Measurements from ENCODE around the gene DNAJC16.
"Not testable (repeated sequence)": the region's sequence is repeated elsewhere in the genome, so short reads cannot be mapped to it uniquely, and the experiment has no call there.

Gene DNAJC16

DNA sequence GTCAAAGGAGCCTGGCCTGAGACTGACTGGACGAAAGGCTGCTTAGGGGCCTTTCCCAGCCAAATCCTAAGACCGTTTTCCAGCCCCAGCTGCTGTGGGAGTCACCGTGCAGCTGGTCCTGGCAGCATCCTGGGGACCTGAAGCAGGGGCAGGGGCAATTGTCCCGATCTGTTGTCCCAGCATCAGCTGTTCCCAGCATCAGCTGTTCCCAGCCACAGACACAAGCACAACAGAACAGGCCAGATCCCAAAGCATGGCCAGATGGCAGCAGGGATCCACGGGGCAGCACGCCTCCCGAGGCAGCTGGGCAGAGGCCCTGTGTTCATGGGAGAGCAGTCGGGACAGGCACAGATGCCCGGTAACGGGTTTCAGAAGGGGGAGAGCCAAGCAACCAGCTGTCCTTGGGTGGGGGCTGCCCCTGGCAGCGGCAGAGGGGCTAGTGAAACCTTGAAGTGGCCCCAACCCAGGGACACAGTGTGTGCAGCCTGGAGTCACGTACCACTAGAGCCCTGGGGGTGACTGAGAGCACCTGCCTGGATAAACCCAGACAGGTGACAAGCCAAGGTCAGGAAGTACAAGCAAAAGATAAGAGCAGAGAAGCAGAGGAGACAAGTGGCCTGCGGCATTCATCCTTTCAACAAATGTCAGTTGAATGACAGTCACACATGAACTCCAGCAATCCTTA, 37.5 kb upstream of the DNAJC16 start (continued):
- TF ChIP-seq ZNF211 (tag by site-specific recombination; IDR thresholded peaks at IDR 0.05; ENCODE audit: low read depth) (no peak), ZNF560 (tag by site-specific recombination; IDR thresholded peaks at IDR 0.05; ENCODE audit: borderline replicate concordance) (no peak), ZNF658 (tag by site-specific recombination; IDR thresholded peaks at IDR 0.05) (no peak), ZNF366 (tag by site-specific recombination; conservative IDR thresholded peaks at IDR 0.05) (no peak)
- TF ChIP-seq, protein P1, sequence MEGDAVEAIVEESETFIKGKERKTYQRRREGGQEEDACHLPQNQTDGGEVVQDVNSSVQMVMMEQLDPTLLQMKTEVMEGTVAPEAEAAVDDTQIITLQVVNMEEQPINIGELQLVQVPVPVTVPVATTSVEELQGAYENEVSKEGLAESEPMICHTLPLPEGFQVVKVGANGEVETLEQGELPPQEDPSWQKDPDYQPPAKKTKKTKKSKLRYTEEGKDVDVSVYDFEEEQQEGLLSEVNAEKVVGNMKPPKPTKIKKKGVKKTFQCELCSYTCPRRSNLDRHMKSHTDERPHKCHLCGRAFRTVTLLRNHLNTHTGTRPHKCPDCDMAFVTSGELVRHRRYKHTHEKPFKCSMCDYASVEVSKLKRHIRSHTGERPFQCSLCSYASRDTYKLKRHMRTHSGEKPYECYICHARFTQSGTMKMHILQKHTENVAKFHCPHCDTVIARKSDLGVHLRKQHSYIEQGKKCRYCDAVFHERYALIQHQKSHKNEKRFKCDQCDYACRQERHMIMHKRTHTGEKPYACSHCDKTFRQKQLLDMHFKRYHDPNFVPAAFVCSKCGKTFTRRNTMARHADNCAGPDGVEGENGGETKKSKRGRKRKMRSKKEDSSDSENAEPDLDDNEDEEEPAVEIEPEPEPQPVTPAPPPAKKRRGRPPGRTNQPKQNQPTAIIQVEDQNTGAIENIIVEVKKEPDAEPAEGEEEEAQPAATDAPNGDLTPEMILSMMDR (tag by site-specific recombination; IDR thresholded peaks at IDR 0.05), result no peak

DNA sequence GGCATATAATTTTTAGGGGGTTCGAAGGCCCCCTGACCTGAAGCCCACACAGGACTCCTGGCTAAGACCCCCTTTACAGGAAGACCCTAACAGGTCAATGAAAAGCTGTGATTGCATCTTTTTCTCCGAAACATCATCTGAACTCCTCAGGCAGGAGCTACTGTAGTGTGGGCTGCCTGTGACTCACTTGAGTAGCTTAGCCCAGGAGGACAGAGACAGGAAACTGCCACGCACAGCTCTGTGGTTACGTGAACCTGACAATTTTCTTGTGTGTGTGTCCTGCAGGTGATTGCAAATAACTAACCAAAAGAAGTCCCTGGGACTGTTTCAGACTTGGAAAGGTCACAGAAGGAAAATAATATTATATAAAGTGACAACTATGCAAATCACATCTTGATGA, 35.6 kb upstream of the DNAJC16 start:
- POLR2A ChIA-PET; H3K4me1 ChIP-seq (ENCODE audit: control insufficient read depth, insufficient read depth, low read length); H3K27ac ChIP-seq (ENCODE audit: extremely low read depth, low read depth, low read length); H3K4me3 ChIP-seq (ENCODE audit: low read depth, low read length); H3K9me3 ChIP-seq (ENCODE audit: control insufficient read depth, insufficient read depth, low read depth, low read length): not testable (repeated sequence)
- H3K36me3 ChIP-seq (ENCODE audit: control insufficient read depth in 2 of 2, insufficient read depth in 1 of 2, low read length in 2 of 2), result peaks cover 0 to 34% of the 10 kb centered on the region in 2 experiments; a peak in 1 of 3 replicates
- CTCF ChIA-PET, result interaction anchor here (0.6 kb wide), 1 partner anchor 38 kb away, joined by 3 read pairs; no protein-coding TSS in a partner anchor

DNA sequence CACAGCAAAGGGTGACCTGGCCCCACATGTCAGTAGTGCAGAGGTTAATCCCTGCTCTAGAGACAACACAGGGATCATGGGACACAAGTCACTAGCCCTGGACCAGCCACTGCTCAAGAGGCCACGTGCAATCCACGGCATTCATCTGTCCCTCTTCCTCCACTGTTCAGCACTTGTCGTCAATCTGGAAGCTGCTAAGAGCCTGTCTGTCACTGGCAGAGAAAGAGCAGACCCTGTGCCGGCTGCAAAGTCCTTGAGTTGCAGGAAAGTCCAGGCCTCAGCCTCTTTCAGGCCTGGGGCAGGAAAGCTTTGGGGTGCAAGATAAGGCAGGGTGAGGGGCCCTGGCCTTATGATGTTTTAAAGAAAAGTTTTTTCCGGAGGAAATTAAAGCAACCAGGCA, 34.1 kb upstream of the DNAJC16 start:
- H3K36me3 ChIP-seq (ENCODE audit: control insufficient read depth in 2 of 2, insufficient read depth in 1 of 2, low read length in 2 of 2), result peaks cover 0 to 34% of the 10 kb centered on the region in 2 experiments; a peak in 1 of 3 replicates
- POLR2A ChIA-PET, result no interaction called here
- no peaks in the 10 kb centered on the region for H3K9me3 ChIP-seq (ENCODE audit: control insufficient read depth, insufficient read depth, low read depth, low read length)
- no peak overlapping the region for H3K4me3 ChIP-seq (ENCODE audit: low read depth, low read length)
- no peak overlapping the region for H3K27ac ChIP-seq (ENCODE audit: extremely low read depth, low read depth, low read length)
- H3K4me1 ChIP-seq (ENCODE audit: control insufficient read depth, insufficient read depth, low read length), result no peaks in the 10 kb centered on the region
- CTCF ChIA-PET, result no interaction called here
- TF ChIP-seq, protein P2, sequence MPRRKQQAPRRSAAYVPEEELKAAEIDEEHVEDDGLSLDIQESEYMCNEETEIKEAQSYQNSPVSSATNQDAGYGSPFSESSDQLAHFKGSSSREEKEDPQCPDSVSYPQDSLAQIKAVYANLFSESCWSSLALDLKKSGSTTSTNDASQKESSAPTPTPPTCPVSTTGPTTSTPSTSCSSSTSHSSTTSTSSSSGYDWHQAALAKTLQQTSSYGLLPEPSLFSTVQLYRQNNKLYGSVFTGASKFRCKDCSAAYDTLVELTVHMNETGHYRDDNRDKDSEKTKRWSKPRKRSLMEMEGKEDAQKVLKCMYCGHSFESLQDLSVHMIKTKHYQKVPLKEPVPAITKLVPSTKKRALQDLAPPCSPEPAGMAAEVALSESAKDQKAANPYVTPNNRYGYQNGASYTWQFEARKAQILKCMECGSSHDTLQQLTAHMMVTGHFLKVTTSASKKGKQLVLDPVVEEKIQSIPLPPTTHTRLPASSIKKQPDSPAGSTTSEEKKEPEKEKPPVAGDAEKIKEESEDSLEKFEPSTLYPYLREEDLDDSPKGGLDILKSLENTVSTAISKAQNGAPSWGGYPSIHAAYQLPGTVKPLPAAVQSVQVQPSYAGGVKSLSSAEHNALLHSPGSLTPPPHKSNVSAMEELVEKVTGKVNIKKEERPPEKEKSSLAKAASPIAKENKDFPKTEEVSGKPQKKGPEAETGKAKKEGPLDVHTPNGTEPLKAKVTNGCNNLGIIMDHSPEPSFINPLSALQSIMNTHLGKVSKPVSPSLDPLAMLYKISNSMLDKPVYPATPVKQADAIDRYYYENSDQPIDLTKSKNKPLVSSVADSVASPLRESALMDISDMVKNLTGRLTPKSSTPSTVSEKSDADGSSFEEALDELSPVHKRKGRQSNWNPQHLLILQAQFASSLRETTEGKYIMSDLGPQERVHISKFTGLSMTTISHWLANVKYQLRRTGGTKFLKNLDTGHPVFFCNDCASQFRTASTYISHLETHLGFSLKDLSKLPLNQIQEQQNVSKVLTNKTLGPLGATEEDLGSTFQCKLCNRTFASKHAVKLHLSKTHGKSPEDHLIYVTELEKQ (tag by site-specific recombination; IDR thresholded peaks at IDR 0.05; ENCODE audit: borderline replicate concordance), result no peak
- TF ChIP-seq ZNF544 (tag by site-specific recombination; IDR thresholded peaks at IDR 0.05) (no peak), ZEB2 (tag by site-specific recombination; IDR thresholded peaks at IDR 0.05) (no peak), ZNF248 (tag by site-specific recombination; IDR thresholded peaks at IDR 0.05) (no peak), ZNF350 (tag by site-specific recombination; IDR thresholded peaks at IDR 0.05) (no peak), ZNF138 (tag by site-specific recombination; IDR thresholded peaks at IDR 0.05; ENCODE audit: borderline replicate concordance) (no peak), ZNF292 (tag by site-specific recombination; IDR thresholded peaks at IDR 0.05; ENCODE audit: borderline replicate concordance, low read depth) (no peak), ZNF521 (tag by site-specific recombination; IDR thresholded peaks at IDR 0.05) (no peak), ZNF324 (tag by site-specific recombination; IDR thresholded peaks at IDR 0.05) (no peak)
- TF ChIP-seq, protein P3, sequence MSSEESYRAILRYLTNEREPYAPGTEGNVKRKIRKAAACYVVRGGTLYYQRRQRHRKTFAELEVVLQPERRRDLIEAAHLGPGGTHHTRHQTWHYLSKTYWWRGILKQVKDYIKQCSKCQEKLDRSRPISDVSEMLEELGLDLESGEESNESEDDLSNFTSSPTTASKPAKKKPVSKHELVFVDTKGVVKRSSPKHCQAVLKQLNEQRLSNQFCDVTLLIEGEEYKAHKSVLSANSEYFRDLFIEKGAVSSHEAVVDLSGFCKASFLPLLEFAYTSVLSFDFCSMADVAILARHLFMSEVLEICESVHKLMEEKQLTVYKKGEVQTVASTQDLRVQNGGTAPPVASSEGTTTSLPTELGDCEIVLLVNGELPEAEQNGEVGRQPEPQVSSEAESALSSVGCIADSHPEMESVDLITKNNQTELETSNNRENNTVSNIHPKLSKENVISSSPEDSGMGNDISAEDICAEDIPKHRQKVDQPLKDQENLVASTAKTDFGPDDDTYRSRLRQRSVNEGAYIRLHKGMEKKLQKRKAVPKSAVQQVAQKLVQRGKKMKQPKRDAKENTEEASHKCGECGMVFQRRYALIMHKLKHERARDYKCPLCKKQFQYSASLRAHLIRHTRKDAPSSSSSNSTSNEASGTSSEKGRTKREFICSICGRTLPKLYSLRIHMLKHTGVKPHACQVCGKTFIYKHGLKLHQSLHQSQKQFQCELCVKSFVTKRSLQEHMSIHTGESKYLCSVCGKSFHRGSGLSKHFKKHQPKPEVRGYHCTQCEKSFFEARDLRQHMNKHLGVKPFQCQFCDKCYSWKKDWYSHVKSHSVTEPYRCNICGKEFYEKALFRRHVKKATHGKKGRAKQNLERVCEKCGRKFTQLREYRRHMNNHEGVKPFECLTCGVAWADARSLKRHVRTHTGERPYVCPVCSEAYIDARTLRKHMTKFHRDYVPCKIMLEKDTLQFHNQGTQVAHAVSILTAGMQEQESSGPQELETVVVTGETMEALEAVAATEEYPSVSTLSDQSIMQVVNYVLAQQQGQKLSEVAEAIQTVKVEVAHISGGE (tag by site-specific recombination; conservative IDR thresholded peaks at IDR 0.05; ENCODE audit: low read depth), result no peak
- TF ChIP-seq, protein P4, sequence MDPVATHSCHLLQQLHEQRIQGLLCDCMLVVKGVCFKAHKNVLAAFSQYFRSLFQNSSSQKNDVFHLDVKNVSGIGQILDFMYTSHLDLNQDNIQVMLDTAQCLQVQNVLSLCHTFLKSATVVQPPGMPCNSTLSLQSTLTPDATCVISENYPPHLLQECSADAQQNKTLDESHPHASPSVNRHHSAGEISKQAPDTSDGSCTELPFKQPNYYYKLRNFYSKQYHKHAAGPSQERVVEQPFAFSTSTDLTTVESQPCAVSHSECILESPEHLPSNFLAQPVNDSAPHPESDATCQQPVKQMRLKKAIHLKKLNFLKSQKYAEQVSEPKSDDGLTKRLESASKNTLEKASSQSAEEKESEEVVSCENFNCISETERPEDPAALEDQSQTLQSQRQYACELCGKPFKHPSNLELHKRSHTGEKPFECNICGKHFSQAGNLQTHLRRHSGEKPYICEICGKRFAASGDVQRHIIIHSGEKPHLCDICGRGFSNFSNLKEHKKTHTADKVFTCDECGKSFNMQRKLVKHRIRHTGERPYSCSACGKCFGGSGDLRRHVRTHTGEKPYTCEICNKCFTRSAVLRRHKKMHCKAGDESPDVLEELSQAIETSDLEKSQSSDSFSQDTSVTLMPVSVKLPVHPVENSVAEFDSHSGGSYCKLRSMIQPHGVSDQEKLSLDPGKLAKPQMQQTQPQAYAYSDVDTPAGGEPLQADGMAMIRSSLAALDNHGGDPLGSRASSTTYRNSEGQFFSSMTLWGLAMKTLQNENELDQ (tag by site-specific recombination; IDR thresholded peaks at IDR 0.05; ENCODE audit: low read depth), result no peak
- TF ChIP-seq, protein P5, sequence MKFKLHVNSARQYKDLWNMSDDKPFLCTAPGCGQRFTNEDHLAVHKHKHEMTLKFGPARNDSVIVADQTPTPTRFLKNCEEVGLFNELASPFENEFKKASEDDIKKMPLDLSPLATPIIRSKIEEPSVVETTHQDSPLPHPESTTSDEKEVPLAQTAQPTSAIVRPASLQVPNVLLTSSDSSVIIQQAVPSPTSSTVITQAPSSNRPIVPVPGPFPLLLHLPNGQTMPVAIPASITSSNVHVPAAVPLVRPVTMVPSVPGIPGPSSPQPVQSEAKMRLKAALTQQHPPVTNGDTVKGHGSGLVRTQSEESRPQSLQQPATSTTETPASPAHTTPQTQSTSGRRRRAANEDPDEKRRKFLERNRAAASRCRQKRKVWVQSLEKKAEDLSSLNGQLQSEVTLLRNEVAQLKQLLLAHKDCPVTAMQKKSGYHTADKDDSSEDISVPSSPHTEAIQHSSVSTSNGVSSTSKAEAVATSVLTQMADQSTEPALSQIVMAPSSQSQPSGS (tag by site-specific recombination; IDR thresholded peaks at IDR 0.05; ENCODE audit: low read depth), result no peak
- TF ChIP-seq, protein P6, sequence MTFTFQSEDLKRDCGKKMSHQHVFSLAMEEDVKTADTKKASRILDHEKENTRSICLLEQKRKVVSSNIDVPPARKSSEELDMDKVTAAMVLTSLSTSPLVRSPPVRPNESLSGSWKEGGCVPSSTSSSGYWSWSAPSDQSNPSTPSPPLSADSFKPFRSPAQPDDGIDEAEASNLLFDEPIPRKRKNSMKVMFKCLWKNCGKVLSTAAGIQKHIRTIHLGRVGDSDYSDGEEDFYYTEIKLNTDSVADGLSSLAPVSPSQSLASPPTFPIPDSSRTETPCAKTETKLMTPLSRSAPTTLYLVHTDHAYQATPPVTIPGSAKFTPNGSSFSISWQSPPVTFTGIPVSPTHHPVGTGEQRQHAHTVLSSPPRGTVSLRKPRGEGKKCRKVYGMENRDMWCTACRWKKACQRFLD (tag by site-specific recombination; IDR thresholded peaks at IDR 0.05), result no peak
